GM21723 (cell line): ENCODE measurements around the gene DNAAF5.

ENCODE experiments used
- ATAC-seq: cut with Tn5 transposase; IDR thresholded peaks from one replicate; pipeline ENCODE4 v1.9.1; 2021; ENCODE audit warnings: mild to moderate bottlenecking, moderate library complexity; ENCODE audit not compliant: unreplicated experiment

Gene DNAAF5

GRCh38 chr7:706721-707120 lies 19.8 kb upstream of the DNAAF5 start:
- ATAC-seq, result no peak

- no peak for ATAC-seq
Measured at GRCh38 chr7:707296-708000, 19.1 kb upstream of the DNAAF5 start.

- ATAC-seq, result no peak
Measured at GRCh38 chr7:710161-710560, 16.3 kb upstream of the DNAAF5 start.

- no peak for ATAC-seq
Measured at GRCh38 chr7:711093-711921, 15.2 kb upstream of the DNAAF5 start.

- ATAC-seq, result no peak
Measured at GRCh38 chr7:711922-712380, 14.5 kb upstream of the DNAAF5 start.

- ATAC-seq, result no peak
Measured at GRCh38 chr7:712381-713138, 13.9 kb upstream of the DNAAF5 start.

GRCh38 chr7:713139-713457 lies 13.4 kb upstream of the DNAAF5 start:
- no peak for ATAC-seq

- no peak for ATAC-seq
Measured at GRCh38 chr7:713488-714230, 12.8 kb upstream of the DNAAF5 start.

GRCh38 chr7:714251-714671 lies 12.2 kb upstream of the DNAAF5 start:
- ATAC-seq, result no peak

GRCh38 chr7:716222-716621 lies 10.3 kb upstream of the DNAAF5 start:
- ATAC-seq, result no peak

GRCh38 chr7:716636-717035 lies 9.9 kb upstream of the DNAAF5 start:
- ATAC-seq, result no peak

- no peak for ATAC-seq
Measured at GRCh38 chr7:721619-722248, 4.8 kb upstream of the DNAAF5 start.

- ATAC-seq, result no peak
Measured at GRCh38 chr7:723541-723940, 3.0 kb upstream of the DNAAF5 start.

GRCh38 chr7:724298-724697 lies 2.2 kb upstream of the DNAAF5 start:
- ATAC-seq, result no peak

GRCh38 chr7:725223-726005 lies 1.1 kb upstream of the DNAAF5 start:
- ATAC-seq, result no peak

GRCh38 chr7:726854-727103 lies 280 bp downstream of the DNAAF5 start:
- ATAC-seq, result no peak

GRCh38 chr7:727104-727805 lies 756 bp downstream of the DNAAF5 start, which contains the start of gene PRKAR1B:
TSS of gene PRKAR1B (minus strand) at chr7:727281. CDS start at chr7:711505, 15,776 bp downstream.
- peak; percentile 42 for ATAC-seq

- no peak for ATAC-seq
Measured at GRCh38 chr7:727806-728460, 1.4 kb downstream of the DNAAF5 start.

GRCh38 chr7:728602-729001 lies 2.1 kb downstream of the DNAAF5 start:
- no peak for ATAC-seq
